A549 treated with CORT108297 at 1 μM for 4 hours (cell line): ENCODE measurements around the gene CD1D. TPM values are rescaled to one million over a fixed set of nuclear protein-coding genes. Genes with fewer than 3 reads are reported as not detected.

ENCODE experiments used
- total RNA-seq: library from RNA; stranded (reverse); fragments of 200-300 nt; extraction: Qiagen RNA extraction; gene quantifications from 5 replicates; pipeline ENCODE4 v1.2.3, GENCODE V29; 2022

The CD1D gene
- 0.06 to 0.10 TPM in 2 of 5 replicates, not detected in the others for total RNA-seq

GRCh38 chr1:158180741-158181576 lies at the start of gene CD1D:
Gene CD1D, plus strand, starts transcription at chr1:158180895. Its CDS starts 207 bp downstream, at chr1:158181102.

Other genes starting within 250 kb of the CD1D start
- 23.8 to 37.3 TPM (median 32.8 TPM) in 5 replicates for gene KIRREL1, start 187.2 kb upstream of the CD1D start, total RNA-seq
- not detected in 5 replicates for gene CD1A, start 73.5 kb downstream of the CD1D start, total RNA-seq
- gene CD1C, start 109.0 kb downstream of the CD1D start, total RNA-seq: not detected in 5 replicates
- gene CD1B, start 150.6 kb downstream of the CD1D start, total RNA-seq: not detected in 5 replicates
- not detected in 5 replicates for gene CD1E, start 173.0 kb downstream of the CD1D start, total RNA-seq
- gene OR10T2, start 218.6 kb downstream of the CD1D start, total RNA-seq: not detected in 5 replicates
- not detected in 5 replicates for gene OR10K2, start 245.3 kb downstream of the CD1D start, total RNA-seq